Measurements from ENCODE around the gene APMAP. TPM values are rescaled to one million over a fixed set of nuclear protein-coding genes. Genes with fewer than 3 reads are reported as not detected.

The APMAP gene
- total RNA-seq, 2 experiments from 2014 or later = 27.7 to 28.0 TPM

DNA sequence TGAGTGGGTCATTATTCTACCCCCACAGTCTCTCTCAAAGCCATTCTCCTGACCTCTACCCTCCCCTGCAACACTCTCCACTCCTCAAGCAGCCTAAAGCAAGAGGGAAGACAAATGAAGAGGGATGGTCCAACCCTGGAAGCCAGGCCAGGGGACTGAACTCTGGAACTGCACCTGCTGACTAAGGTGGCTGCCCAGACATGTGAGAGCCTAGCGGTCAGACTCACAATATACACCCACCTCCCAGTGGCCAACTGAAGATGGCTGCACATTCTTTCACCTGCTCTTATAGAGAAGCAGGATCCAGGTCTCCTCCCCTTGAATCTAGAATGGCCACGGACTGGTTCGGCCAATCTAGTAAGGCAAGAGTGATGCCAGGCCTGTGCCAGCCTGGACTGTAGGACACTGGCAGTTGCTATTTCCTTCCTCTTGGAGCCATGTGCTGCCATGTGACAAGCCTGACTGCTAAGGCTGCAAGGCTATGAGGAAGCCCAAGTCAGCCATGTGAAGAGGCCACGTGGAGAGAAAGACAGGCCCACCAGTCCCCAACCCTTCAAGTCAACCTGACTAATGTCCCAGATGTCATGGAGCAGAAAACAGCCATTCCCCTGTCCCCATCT, 33.5 kb upstream of the APMAP start:
- no peak for DNase-seq (ENCODE audit: low spot score)
- BruUV-seq (replicated peaks) = no TSS peak
- no peaks in the 10 kb centered on the region for H3K9me3 ChIP-seq (ENCODE audit: low read length)
- no peak overlapping the region for H3K4me2 ChIP-seq (ENCODE audit: low read length)
- H3K4me1 ChIP-seq (ENCODE audit: insufficient read depth, low read length, poor library complexity, severe bottlenecking) = no peaks in the 10 kb centered on the region
- no peak overlapping the region for H3K27ac ChIP-seq (ENCODE audit: low read depth, low read length, poor library complexity, severe bottlenecking)
- H3K36me3 ChIP-seq (ENCODE audit: insufficient read depth, low read length) = no peaks in the 10 kb centered on the region
- H3K79me2 ChIP-seq (ENCODE audit: insufficient read depth, low read depth, low read length) = no peaks in the 10 kb centered on the region
- ChIA-PET CTCF (ENCODE audit: unreplicated experiment) (no interaction called here), POLR2A (no interaction called here)
- TF ChIP-seq EZH2phosphoT487 (IDR thresholded peaks at IDR 0.05; ENCODE audit: borderline replicate concordance, low read depth, low read length) = no peak
- H2AFZ ChIP-seq (ENCODE audit: low read length) = no peak overlapping the region
- H4K20me1 ChIP-seq (ENCODE audit: insufficient read depth, low read length) = no peaks in the 10 kb centered on the region
- intact Hi-C loops (cut with micrococcal nuclease; ENCODE audit: unreplicated experiment) = no loop called here
- no peak overlapping the region for H3K4me3 ChIP-seq (ENCODE audit: low read depth, low read length, poor library complexity, severe bottlenecking)
- H3K9me2 ChIP-seq (ENCODE audit: insufficient read depth, low read length) = no peaks in the 10 kb centered on the region

DNA sequence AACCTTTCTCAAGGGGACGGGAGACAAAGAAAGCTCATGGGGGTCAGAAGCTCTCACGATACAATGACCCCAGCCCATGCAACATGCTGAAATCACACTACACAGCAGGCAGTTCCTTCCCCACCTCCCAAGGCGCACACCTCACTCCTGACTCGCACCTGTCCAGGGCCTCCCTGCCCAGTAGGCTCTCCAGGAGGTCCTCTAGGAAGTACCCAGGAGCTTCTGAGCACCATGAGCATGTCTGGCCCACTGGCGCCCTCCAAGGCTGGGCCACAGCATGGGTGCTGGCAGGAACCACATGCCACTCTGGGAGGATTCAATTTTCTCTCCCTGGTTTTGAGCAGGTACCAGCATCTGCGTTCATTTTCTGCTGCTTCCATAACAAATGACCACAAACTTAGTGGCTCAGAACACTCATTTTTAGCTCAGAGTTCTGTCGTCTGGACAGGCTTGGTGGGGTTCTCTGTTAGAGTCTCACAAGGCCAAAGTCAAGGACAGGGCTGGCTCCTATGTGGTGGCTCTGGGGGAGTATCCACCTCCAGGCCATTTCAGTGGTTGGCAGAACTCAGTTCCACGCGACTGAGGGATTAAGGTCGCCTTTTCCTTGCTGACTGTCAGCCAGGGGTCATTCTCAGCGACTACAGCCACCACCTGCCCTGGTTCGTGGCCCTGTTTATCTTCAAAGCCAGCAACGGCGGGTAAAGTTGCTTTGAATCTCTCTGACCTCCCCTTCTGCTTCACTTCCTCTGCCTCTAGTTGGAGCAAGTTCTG, 32.7 kb upstream of the APMAP start:
- no peak for DNase-seq (ENCODE audit: low spot score)
- no TSS peak for BruUV-seq (replicated peaks)
- Histone ChIP-seq H3K79me2 (ENCODE audit: insufficient read depth, low read depth, low read length) (no peaks in the 10 kb centered on the region), H3K9me2 (ENCODE audit: insufficient read depth, low read length) (no peaks in the 10 kb centered on the region), H4K20me1 (ENCODE audit: insufficient read depth, low read length) (no peaks in the 10 kb centered on the region), H3K9me3 (ENCODE audit: low read length) (no peaks in the 10 kb centered on the region), H3K4me2 (ENCODE audit: low read length) (no peak overlapping the region), H2AFZ (ENCODE audit: low read length) (no peak overlapping the region), H3K4me1 (ENCODE audit: insufficient read depth, low read length, poor library complexity, severe bottlenecking) (no peaks in the 10 kb centered on the region), H3K27ac (ENCODE audit: low read depth, low read length, poor library complexity, severe bottlenecking) (no peak overlapping the region), H3K4me3 (ENCODE audit: low read depth, low read length, poor library complexity, severe bottlenecking) (no peak overlapping the region), H3K36me3 (ENCODE audit: insufficient read depth, low read length) (no peaks in the 10 kb centered on the region)
- intact Hi-C loops (cut with micrococcal nuclease; ENCODE audit: unreplicated experiment) = no loop called here
- ChIA-PET POLR2A (no interaction called here), CTCF (ENCODE audit: unreplicated experiment) (interaction anchor here (0.6 to 1.7 kb wide), 2 partner anchors 19 to 745 kb away, joined by 3 read pairs; no protein-coding TSS in a partner anchor)
- no peak for TF ChIP-seq EZH2phosphoT487 (IDR thresholded peaks at IDR 0.05; ENCODE audit: borderline replicate concordance, low read depth, low read length)
- TF ChIP-seq, protein P1, sequence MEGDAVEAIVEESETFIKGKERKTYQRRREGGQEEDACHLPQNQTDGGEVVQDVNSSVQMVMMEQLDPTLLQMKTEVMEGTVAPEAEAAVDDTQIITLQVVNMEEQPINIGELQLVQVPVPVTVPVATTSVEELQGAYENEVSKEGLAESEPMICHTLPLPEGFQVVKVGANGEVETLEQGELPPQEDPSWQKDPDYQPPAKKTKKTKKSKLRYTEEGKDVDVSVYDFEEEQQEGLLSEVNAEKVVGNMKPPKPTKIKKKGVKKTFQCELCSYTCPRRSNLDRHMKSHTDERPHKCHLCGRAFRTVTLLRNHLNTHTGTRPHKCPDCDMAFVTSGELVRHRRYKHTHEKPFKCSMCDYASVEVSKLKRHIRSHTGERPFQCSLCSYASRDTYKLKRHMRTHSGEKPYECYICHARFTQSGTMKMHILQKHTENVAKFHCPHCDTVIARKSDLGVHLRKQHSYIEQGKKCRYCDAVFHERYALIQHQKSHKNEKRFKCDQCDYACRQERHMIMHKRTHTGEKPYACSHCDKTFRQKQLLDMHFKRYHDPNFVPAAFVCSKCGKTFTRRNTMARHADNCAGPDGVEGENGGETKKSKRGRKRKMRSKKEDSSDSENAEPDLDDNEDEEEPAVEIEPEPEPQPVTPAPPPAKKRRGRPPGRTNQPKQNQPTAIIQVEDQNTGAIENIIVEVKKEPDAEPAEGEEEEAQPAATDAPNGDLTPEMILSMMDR (conservative IDR thresholded peaks at IDR 0.05; ENCODE audit: low read length) = no peak

DNA sequence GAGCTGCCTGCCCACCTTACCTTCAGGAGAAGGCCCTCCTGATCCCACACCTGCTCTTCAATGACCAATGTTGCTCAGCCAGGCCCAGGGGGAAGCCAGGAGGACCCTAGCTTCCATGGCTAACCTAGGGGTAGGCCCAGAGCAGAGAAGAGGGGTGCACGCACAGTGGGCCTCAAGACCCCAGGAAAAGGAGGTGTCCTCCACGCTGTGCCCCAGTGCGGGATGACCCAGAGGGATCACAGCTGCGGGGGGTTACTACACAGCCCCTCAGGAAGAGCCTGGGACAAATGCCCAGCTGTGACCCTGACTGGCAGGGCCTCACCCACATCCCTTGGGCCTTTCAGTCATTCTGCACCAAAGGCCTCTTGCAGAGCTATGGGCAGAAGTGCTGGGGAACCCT, 31.6 kb upstream of the APMAP start:
- H3K79me2 ChIP-seq (ENCODE audit: insufficient read depth, low read depth, low read length) = no peaks in the 10 kb centered on the region
- H3K4me2 ChIP-seq (ENCODE audit: low read length) = no peak overlapping the region
- ChIA-PET POLR2A (no interaction called here), CTCF (ENCODE audit: unreplicated experiment) (interaction anchor here (1.7 kb wide), 1 partner anchor 20 kb away, joined by 3 read pairs; no protein-coding TSS in a partner anchor)
- H3K36me3 ChIP-seq (ENCODE audit: insufficient read depth, low read length) = no peaks in the 10 kb centered on the region
- no peaks in the 10 kb centered on the region for H4K20me1 ChIP-seq (ENCODE audit: insufficient read depth, low read length)
- no peak overlapping the region for H2AFZ ChIP-seq (ENCODE audit: low read length)
- H3K27ac ChIP-seq (ENCODE audit: low read depth, low read length, poor library complexity, severe bottlenecking) = no peak overlapping the region
- no peaks in the 10 kb centered on the region for H3K9me3 ChIP-seq (ENCODE audit: low read length)
- H3K4me1 ChIP-seq (ENCODE audit: insufficient read depth, low read length, poor library complexity, severe bottlenecking) = no peaks in the 10 kb centered on the region
- no peak for TF ChIP-seq EZH2phosphoT487 (IDR thresholded peaks at IDR 0.05; ENCODE audit: borderline replicate concordance, low read depth, low read length)
- TF ChIP-seq, protein P1 (conservative IDR thresholded peaks at IDR 0.05; ENCODE audit: low read length) = no peak
- no peak for DNase-seq (ENCODE audit: low spot score)
- H3K4me3 ChIP-seq (ENCODE audit: low read depth, low read length, poor library complexity, severe bottlenecking) = no peak overlapping the region
- intact Hi-C loops (cut with micrococcal nuclease; ENCODE audit: unreplicated experiment) = no loop called here
- no peaks in the 10 kb centered on the region for H3K9me2 ChIP-seq (ENCODE audit: insufficient read depth, low read length)
- no TSS peak for BruUV-seq (replicated peaks)
